Tibial nerve (tissue), 4 donors: ENCODE results near the gene PTGIS. TPM values are rescaled to one million over a fixed set of nuclear protein-coding genes. Genes with fewer than 3 reads are reported as not detected.
A peak's percentile ranks its signal among the peaks of the same experiment; 100 is the strongest.

ENCODE experiments used
- DNase-seq, 2 donors: peaks; one replicate each; pipeline ENCODE4 v3.0.0-alpha.2; 2019; ENCODE audit warnings: low spot score in 2 of 2
- H3K27ac ChIP-seq, 4 donors: fragments of 200-600 bp; sonication (generic) in 3 of 4; one replicate each; pipeline ENCODE4 v1.5.1; 2017 to 2019; ENCODE audit warnings: mild to moderate bottlenecking in 1 of 4
- H3K27me3 ChIP-seq, 2 donors: fragments of 200-600 bp; sonication (generic) in 1 of 2; one replicate each; pipeline versions ENCODE4 v1.5.1 to v1.6.0; 2017 to 2019
- H3K36me3 ChIP-seq, 3 donors: fragments of 200-600 bp; sonication (generic); one replicate each; pipeline ENCODE4 v1.5.1; 2018 to 2019
- H3K4me1 ChIP-seq, 4 donors: fragments of 200-600 bp; sonication (generic) in 3 of 4; one replicate each; pipeline ENCODE4 v1.5.1; 2017 to 2019
- H3K4me3 ChIP-seq, 4 donors: fragments of 200-600 bp; sonication (generic) in 3 of 4; one replicate each; pipeline ENCODE4 v1.5.1; 2017 to 2019; ENCODE audit warnings: mild to moderate bottlenecking in 1 of 4, moderate library complexity in 1 of 4
- H3K9me3 ChIP-seq, 4 donors: fragments of 200-600 bp; sonication (generic) in 3 of 4; one replicate each; pipeline ENCODE4 v1.5.1; 2017 to 2019
- EP300 ChIP-seq, 2 donors: sonication (generic); formaldehyde crosslinking; IDR thresholded peaks; one replicate each; pipeline ENCODE4 v1.6.1; 2017; ENCODE audit warnings: antibody characterized with exemption in 2 of 2, mild to moderate bottlenecking in 1 of 2
- POLR2A ChIP-seq, 2 donors: fragments of 450-650 bp; IDR thresholded peaks; one replicate each; pipeline ENCODE4 v1.6.1; 2017; ENCODE audit warnings: antibody characterized with exemption in 2 of 2, mild to moderate bottlenecking in 2 of 2, moderate library complexity in 2 of 2
- WGBS, 2 donors: methylation state at CpG; one replicate each; pipeline ENCODE4 v1.1.5; 2018; 5-methylcytosine and 5-hydroxymethylcytosine counted together
- total RNA-seq, 4 donors: library from RNA; depleted of rRNA; stranded (reverse); fragments of >200 nt; gene quantifications; one replicate each; pipeline ENCODE4 v1.1.0, GENCODE V29; 2016
- TF ChIP-seq, protein P1 (sequence below), 5 experiments: fragments of 200-600 bp in 3 of 5; fragments of 450-650 bp in 2 of 5; sonication (generic) in 3 of 5; IDR thresholded peaks; one replicate each; pipeline ENCODE4 v1.5.1; 2016 to 2019; ENCODE audit warnings: antibody characterized with exemption in 5 of 5, mild to moderate bottlenecking in 3 of 5, moderate library complexity in 2 of 5

Gene PTGIS
- total RNA-seq, 4 donors from 2014 or later, result 31.5 to 92.4 (median 47.5) TPM

DNA sequence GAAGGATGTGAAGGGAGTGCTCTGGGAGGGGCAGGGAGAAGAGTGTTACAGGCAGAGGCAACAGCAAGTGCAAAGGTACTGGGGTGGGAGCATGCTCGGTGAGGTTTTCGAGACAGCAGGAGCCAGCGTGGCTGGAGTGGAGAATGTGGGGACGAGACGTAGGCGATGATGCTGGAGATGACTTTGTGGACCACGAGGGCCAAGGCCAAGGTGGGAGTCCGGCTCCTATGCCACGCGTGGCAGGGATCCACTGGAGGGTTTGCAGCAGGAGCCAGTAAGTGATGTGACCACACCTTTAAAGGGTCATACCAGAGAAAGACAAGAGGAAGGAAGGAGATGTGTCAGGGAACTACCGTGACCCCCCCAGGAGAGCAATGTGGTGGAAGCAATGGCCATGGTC lies 7.3 kb downstream of the PTGIS start:
- Histone ChIP-seq H3K27me3 (peaks cover 0 to 7% of the 10 kb centered on the region in 2 donors), H3K27ac (peak overlapping the region in 1 of 4 donors; percentile 85), H3K4me1 (peaks cover 0 to 50% (median 14%) of the 10 kb centered on the region in 4 donors), H3K36me3 (no peaks in the 10 kb centered on the region), H3K4me3 (no peak overlapping the region), H3K9me3 (no peaks in the 10 kb centered on the region)
- DNase-seq, result no peak
- 91 to 95% methylated on average over 11 of the region's 11 CpGs for WGBS, 2 donors
- TF ChIP-seq EP300 (IDR thresholded peaks at IDR 0.05) (no peak), POLR2A (IDR thresholded peaks at IDR 0.05) (no peak)
- TF ChIP-seq, protein P1, sequence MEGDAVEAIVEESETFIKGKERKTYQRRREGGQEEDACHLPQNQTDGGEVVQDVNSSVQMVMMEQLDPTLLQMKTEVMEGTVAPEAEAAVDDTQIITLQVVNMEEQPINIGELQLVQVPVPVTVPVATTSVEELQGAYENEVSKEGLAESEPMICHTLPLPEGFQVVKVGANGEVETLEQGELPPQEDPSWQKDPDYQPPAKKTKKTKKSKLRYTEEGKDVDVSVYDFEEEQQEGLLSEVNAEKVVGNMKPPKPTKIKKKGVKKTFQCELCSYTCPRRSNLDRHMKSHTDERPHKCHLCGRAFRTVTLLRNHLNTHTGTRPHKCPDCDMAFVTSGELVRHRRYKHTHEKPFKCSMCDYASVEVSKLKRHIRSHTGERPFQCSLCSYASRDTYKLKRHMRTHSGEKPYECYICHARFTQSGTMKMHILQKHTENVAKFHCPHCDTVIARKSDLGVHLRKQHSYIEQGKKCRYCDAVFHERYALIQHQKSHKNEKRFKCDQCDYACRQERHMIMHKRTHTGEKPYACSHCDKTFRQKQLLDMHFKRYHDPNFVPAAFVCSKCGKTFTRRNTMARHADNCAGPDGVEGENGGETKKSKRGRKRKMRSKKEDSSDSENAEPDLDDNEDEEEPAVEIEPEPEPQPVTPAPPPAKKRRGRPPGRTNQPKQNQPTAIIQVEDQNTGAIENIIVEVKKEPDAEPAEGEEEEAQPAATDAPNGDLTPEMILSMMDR (IDR thresholded peaks at IDR 0.05), result no peak

DNA sequence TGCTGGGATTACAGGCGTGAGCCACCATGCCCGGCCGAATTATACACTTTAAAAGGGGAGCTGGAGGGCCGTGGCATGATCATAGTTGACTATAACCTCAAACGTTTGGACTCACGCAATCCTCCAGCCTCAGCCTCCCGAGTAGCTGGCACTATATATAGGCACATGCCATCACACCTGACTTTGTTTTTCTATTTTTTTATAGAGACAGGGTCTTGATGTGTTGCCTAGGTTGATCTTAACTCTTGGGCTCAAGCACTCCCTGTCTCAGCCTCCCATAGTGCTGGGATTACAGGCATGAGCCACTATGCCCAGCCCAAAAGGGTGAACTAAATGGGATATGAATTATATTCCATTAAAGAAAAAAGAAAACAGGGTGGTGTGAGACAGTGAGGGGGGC lies 7.8 kb downstream of the PTGIS start:
- H3K36me3 ChIP-seq, result no peaks in the 10 kb centered on the region
- no peak for DNase-seq
- TF ChIP-seq POLR2A (IDR thresholded peaks at IDR 0.05), result no peak
- TF ChIP-seq EP300 (IDR thresholded peaks at IDR 0.05), result no peak
- TF ChIP-seq, protein P1 (IDR thresholded peaks at IDR 0.05), result no peak
- H3K9me3 ChIP-seq, result no peaks in the 10 kb centered on the region
- H3K27me3 ChIP-seq, result peaks cover 0 to 6% of the 10 kb centered on the region in 2 donors
- no peak overlapping the region for H3K4me3 ChIP-seq
- H3K4me1 ChIP-seq, result peaks cover 0 to 50% (median 14%) of the 10 kb centered on the region in 4 donors
- H3K27ac ChIP-seq, result peak overlapping the region in 1 of 4 donors; percentile 85
- 88 to 89% methylated on average over 7 of the region's 7 CpGs for WGBS, 2 donors

DNA sequence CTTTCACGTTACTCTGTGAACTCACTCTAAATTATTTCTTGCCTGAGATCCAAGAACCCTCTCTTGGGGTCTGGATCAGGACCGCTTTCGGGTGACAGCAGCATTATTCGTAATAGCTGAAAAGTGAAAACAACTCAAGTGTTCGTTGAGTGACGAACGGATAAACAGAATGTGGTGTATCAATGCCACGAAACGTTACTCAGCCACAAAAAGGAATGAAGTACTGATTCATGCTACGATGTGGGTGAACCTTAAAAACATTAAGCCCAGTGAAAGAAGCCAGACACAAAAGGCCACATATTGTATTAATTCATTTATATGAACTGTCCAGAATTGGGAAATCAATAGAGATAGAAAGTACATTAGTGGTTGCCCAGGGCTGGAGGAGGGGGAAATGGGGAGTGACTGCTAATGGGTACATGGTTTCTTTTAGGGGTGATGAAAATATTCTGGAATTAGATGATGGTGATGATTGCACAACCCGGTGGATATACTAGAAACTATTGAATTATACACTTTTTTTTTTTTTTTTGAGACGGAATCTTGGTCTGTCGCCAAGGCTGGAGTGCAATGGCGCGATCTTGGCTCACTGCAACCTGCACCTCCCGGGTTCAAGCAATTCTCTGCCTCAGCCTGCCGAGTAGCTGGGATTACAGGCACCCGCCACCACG lies 8.4 kb downstream of the PTGIS start:
- peak in 1 of 2 donors; percentile 57 for DNase-seq
- Histone ChIP-seq H3K36me3 (no peaks in the 10 kb centered on the region), H3K9me3 (no peaks in the 10 kb centered on the region), H3K4me1 (peaks cover 0 to 50% (median 14%) of the 10 kb centered on the region in 4 donors), H3K27me3 (peaks cover 0 to 6% of the 10 kb centered on the region in 2 donors), H3K27ac (peak overlapping the region in 1 of 4 donors; percentile 53), H3K4me3 (no peak overlapping the region)
- 68 to 71% methylated on average over 19 of the region's 19 CpGs for WGBS, 2 donors
- no peak for TF ChIP-seq POLR2A (IDR thresholded peaks at IDR 0.05)
- peak in 1 of 2 donors; percentile 73 for TF ChIP-seq EP300 (IDR thresholded peaks at IDR 0.05)
- TF ChIP-seq, protein P1 (IDR thresholded peaks at IDR 0.05), result no peak

DNA sequence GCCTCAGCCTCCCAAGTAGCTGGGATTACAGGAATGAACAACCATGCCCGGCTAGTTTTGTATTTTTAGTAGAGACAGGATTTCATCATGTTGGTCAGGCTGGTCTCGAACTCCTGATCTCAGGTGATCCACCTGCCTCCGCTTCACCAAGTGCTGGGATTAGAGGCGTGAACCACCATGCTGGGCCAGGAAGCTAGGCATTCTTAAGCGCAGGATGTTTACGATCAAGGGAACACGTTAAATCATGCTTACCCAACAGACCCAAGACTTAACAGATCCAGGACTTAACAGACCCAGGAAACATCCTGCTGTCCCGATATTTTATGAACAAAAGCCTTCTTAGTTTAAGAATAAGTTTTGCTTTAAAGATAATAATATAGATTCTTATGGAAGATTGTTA lies 9.1 kb downstream of the PTGIS start:
- WGBS, 2 donors, result 76 to 78% methylated on average over 8 of the region's 8 CpGs
- H3K4me1 ChIP-seq, result peaks cover 0 to 55% (median 14%) of the 10 kb centered on the region in 4 donors
- no peak overlapping the region for H3K4me3 ChIP-seq
- no peaks in the 10 kb centered on the region for H3K9me3 ChIP-seq
- peaks cover 0 to 5% of the 10 kb centered on the region in 2 donors for H3K27me3 ChIP-seq
- H3K27ac ChIP-seq, result peak overlapping the region in 2 of 4 donors; percentile 53 to 55
- H3K36me3 ChIP-seq, result no peaks in the 10 kb centered on the region
- DNase-seq, result no peak
- TF ChIP-seq, protein P1 (IDR thresholded peaks at IDR 0.05), result no peak
- no peak for TF ChIP-seq EP300 (IDR thresholded peaks at IDR 0.05)
- no peak for TF ChIP-seq POLR2A (IDR thresholded peaks at IDR 0.05)

DNA sequence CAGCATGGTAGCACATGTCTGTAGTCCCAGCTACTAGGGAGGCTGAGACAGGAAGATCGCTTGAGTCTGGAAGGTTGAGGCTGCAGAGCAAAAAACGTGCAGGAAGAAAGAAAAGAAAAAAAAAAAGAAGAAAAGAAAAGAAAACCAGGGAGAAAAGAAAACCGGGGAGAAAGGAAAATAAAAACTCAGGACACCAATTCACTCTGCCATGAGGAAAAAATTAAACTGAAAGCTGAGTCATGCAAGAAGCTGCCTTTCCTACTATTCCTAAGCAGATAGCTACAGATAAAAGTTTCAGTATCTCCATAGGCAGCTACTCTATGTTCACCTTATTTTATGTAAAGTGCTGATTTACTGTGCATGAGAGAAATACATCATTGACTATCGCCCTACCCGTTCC lies 10.5 kb downstream of the PTGIS start:
- peak overlapping the region in 1 of 4 donors; percentile 11 for H3K4me3 ChIP-seq
- H3K36me3 ChIP-seq, result no peaks in the 10 kb centered on the region
- WGBS, 2 donors, result 51 to 68% methylated on average over 5 of the region's 5 CpGs
- no peaks in the 10 kb centered on the region for H3K9me3 ChIP-seq
- H3K27me3 ChIP-seq, result no peaks in the 10 kb centered on the region
- no peak for DNase-seq
- H3K4me1 ChIP-seq, result peaks cover 0 to 49% (median 13%) of the 10 kb centered on the region in 4 donors
- TF ChIP-seq, protein P1 (IDR thresholded peaks at IDR 0.05), result no peak
- no peak for TF ChIP-seq EP300 (IDR thresholded peaks at IDR 0.05)
- no peak for TF ChIP-seq POLR2A (IDR thresholded peaks at IDR 0.05)
- H3K27ac ChIP-seq, result peak overlapping the region in 3 of 4 donors; percentile 40 to 70 (median 69)
